HG03097 (cell line): Measurements from ENCODE around the gene S1PR5.
"Not testable (repeated sequence)": the region's sequence is repeated elsewhere in the genome, so short reads cannot be mapped to it uniquely, and the experiment has no call there.

ENCODE experiments used
- ATAC-seq: cut with Tn5 transposase; IDR thresholded peaks from one replicate; pipeline ENCODE4 v1.9.1; 2021; ENCODE audit not compliant: unreplicated experiment, low FRiP score

S1PR5 gene

GRCh38 chr19:10546817-10547216, 29.6 kb upstream of the S1PR5 start:
- ATAC-seq: no peak

- ATAC-seq: no peak
These were observed 27.6 kb upstream of the S1PR5 start for GRCh38 chr19:10544753-10545251.

GRCh38 chr19:10544242-10544752, 27.1 kb upstream of the S1PR5 start:
- ATAC-seq: no peak

GRCh38 chr19:10543420-10544241, 26.4 kb upstream of the S1PR5 start, which contains the start of gene ATG4D:
ATG4D (plus strand) TSS chr19:10543904; CDS start chr19:10544091, 187 bp downstream.
- no peak for ATAC-seq

GRCh38 chr19:10543059-10543419, 25.8 kb upstream of the S1PR5 start:
- ATAC-seq: no peak

- not testable (repeated sequence) for ATAC-seq
These were observed 21.8 kb upstream of the S1PR5 start for GRCh38 chr19:10539016-10539415.

- ATAC-seq: no peak
These were observed 21.1 kb upstream of the S1PR5 start for GRCh38 chr19:10538204-10538983.

GRCh38 chr19:10537668-10538067, 20.4 kb upstream of the S1PR5 start:
- ATAC-seq: no peak

- no peak for ATAC-seq
These were observed 18.4 kb upstream of the S1PR5 start for GRCh38 chr19:10535613-10536012.

- no peak for ATAC-seq
These were observed 16.6 kb upstream of the S1PR5 start for GRCh38 chr19:10533646-10534386.

- no peak for ATAC-seq
These were observed 15.2 kb upstream of the S1PR5 start for GRCh38 chr19:10532457-10532856.

- ATAC-seq: not testable (repeated sequence)
These were observed 9.6 kb upstream of the S1PR5 start for GRCh38 chr19:10526887-10527286.

- ATAC-seq: no peak
These were observed 8.4 kb upstream of the S1PR5 start for GRCh38 chr19:10525636-10526035.

GRCh38 chr19:10523135-10523636, 5.9 kb upstream of the S1PR5 start:
- no peak for ATAC-seq

GRCh38 chr19:10521461-10522171, 4.4 kb upstream of the S1PR5 start:
- ATAC-seq: no peak

GRCh38 chr19:10520652-10521318, 3.5 kb upstream of the S1PR5 start:
- ATAC-seq: no peak

GRCh38 chr19:10519421-10519820, 2.2 kb upstream of the S1PR5 start:
- ATAC-seq: no peak

GRCh38 chr19:10518444-10519361, 1.5 kb upstream of the S1PR5 start:
- no peak for ATAC-seq
